HEK293 (cell line): ENCODE measurements around the gene INSYN1.

ENCODE experiments used
- CTCF ChIA-PET: fragments of 350-600 bp; formaldehyde crosslinking; extraction: SDS; loops from one replicate; lab custom pipeline; 2021; ENCODE audit warnings: antibody characterized with exemption; lab: Yijun Ruan, JAX
- POLR2A ChIA-PET: fragments of 300-600 bp; formaldehyde crosslinking; extraction: SDS; loops from one replicate; lab custom pipeline; 2020; ENCODE audit warnings: antibody characterized with exemption, inconsistent platforms; lab: Yijun Ruan, JAX
- H3K27ac ChIP-seq: fragments of 200-500 bp; sonication (Bioruptor generic); 2 replicates; pipeline ENCODE4 v1.5.1; 2014; ENCODE audit warnings: low read depth, low read length, control low read depth, inconsistent platforms; ENCODE audit errors: extremely low read depth
- H3K36me3 ChIP-seq, 2 experiments: fragments of 200-500 bp in 1 of 2; sonication (Bioruptor generic) in 1 of 2; 1 replicate in 1 of 2; 2 replicates in 1 of 2; pipeline ENCODE4 v1.5.1; 2014 to 2017; ENCODE audit warnings: inconsistent platforms in 2 of 2, low read length in 2 of 2; ENCODE audit not compliant: control insufficient read depth in 2 of 2, insufficient read depth in 1 of 2
- H3K4me1 ChIP-seq: fragments of 200-500 bp; sonication (Bioruptor generic); 2 replicates; pipeline ENCODE4 v1.5.1; 2014; ENCODE audit warnings: mild to moderate bottlenecking, low read length, inconsistent platforms; ENCODE audit not compliant: control insufficient read depth, insufficient read depth
- H3K4me3 ChIP-seq: 2 replicates; pipeline ENCODE4 v1.5.1; 2011; ENCODE audit warnings: low read depth, mild to moderate bottlenecking, control low read depth, low read length, moderate library complexity
- H3K9me3 ChIP-seq: fragments of 200-500 bp; sonication (Bioruptor generic); 2 replicates; pipeline ENCODE4 v1.5.1; 2014; ENCODE audit warnings: low read depth, low read length, inconsistent platforms; ENCODE audit not compliant: control insufficient read depth, insufficient read depth
- GLI2 ChIP-seq: fragments of 450-650 bp; formaldehyde crosslinking; IDR thresholded peaks from 2 replicates; pipeline ENCODE4; 2017; ENCODE audit warnings: missing biosample characterization, missing genetic modification characterization, low read depth, borderline replicate concordance
- GLI4 ChIP-seq: fragments of 450-650 bp; formaldehyde crosslinking; IDR thresholded peaks from 2 replicates; pipeline ENCODE4 v1.5.1; 2016; ENCODE audit warnings: missing biosample characterization, missing genetic modification characterization
- GLIS1 ChIP-seq: fragments of 450-650 bp; formaldehyde crosslinking; IDR thresholded peaks from 2 replicates; pipeline ENCODE4 v1.5.1; 2016; ENCODE audit warnings: missing biosample characterization, missing genetic modification characterization
- GLIS2 ChIP-seq: fragments of 450-650 bp; formaldehyde crosslinking; IDR thresholded peaks from 2 replicates; pipeline ENCODE4 v1.5.1; 2016; ENCODE audit warnings: missing biosample characterization, missing genetic modification characterization
- IKZF3 ChIP-seq: fragments of 450-650 bp; IDR thresholded peaks from 2 replicates; pipeline ENCODE4 v1.5.0; 2018; ENCODE audit warnings: missing biosample characterization, mild to moderate bottlenecking, missing genetic modification characterization, moderate library complexity
- KLF7 ChIP-seq: fragments of 450-650 bp; formaldehyde crosslinking; IDR thresholded peaks from 2 replicates; pipeline ENCODE4 v1.5.1; 2016; ENCODE audit warnings: missing biosample characterization, missing genetic modification characterization, borderline replicate concordance
- REPIN1 ChIP-seq: fragments of 450-650 bp; formaldehyde crosslinking; IDR thresholded peaks from 2 replicates; pipeline ENCODE4 v1.5.1; 2017; ENCODE audit warnings: missing biosample characterization, missing genetic modification characterization, low read depth
- REST ChIP-seq: fragments of 450-650 bp; formaldehyde crosslinking; IDR thresholded peaks from 2 replicates; pipeline ENCODE4 v1.5.1; 2016; ENCODE audit warnings: missing biosample characterization, missing genetic modification characterization
- ZBTB6 ChIP-seq: fragments of 450-650 bp; formaldehyde crosslinking; IDR thresholded peaks from 2 replicates; pipeline ENCODE4 v1.5.1; 2017; ENCODE audit warnings: missing biosample characterization, missing genetic modification characterization
- ZBTB7A ChIP-seq: fragments of 450-650 bp; formaldehyde crosslinking; IDR thresholded peaks from 2 replicates; pipeline ENCODE4 v1.5.1; 2016; ENCODE audit warnings: low read depth, missing biosample characterization, missing genetic modification characterization
- ZBTB8A ChIP-seq: fragments of 450-650 bp; formaldehyde crosslinking; IDR thresholded peaks from 2 replicates; pipeline ENCODE4 v1.5.1; 2016; ENCODE audit warnings: missing biosample characterization, missing genetic modification characterization
- ZIC2 ChIP-seq: fragments of 450-650 bp; formaldehyde crosslinking; IDR thresholded peaks from 2 replicates; pipeline ENCODE4 v1.5.1; 2016; ENCODE audit warnings: missing biosample characterization, missing genetic modification characterization
- ZNF138 ChIP-seq: fragments of 450-650 bp; formaldehyde crosslinking; IDR thresholded peaks from 2 replicates; pipeline ENCODE4 v1.5.1; 2016; ENCODE audit warnings: missing biosample characterization, missing genetic modification characterization, borderline replicate concordance
- ZNF157 ChIP-seq: fragments of 450-650 bp; formaldehyde crosslinking; IDR thresholded peaks from 2 replicates; pipeline ENCODE4 v1.5.1; 2016; ENCODE audit warnings: missing biosample characterization, missing genetic modification characterization
- ZNF16 ChIP-seq: fragments of 450-650 bp; formaldehyde crosslinking; IDR thresholded peaks from 2 replicates; pipeline ENCODE4 v1.5.1; 2016; ENCODE audit warnings: low read depth, missing biosample characterization, missing genetic modification characterization
- ZNF239 ChIP-seq: fragments of 450-650 bp; formaldehyde crosslinking; IDR thresholded peaks from 2 replicates; pipeline ENCODE4 v1.5.1; 2016; ENCODE audit warnings: missing biosample characterization, missing genetic modification characterization
- ZNF274 ChIP-seq, 2 experiments: fragments of 200-500 bp in 1 of 2; fragments of 450-650 bp in 1 of 2; sonication (Bioruptor generic) in 1 of 2; formaldehyde crosslinking in 1 of 2; IDR thresholded peaks; 2 replicates each; pipeline versions ENCODE4 v1.5.1 to v1.6.1; 2014 to 2016; ENCODE audit warnings: borderline replicate concordance in 1 of 2, inconsistent platforms in 1 of 2, low read length in 1 of 2, missing biosample characterization in 1 of 2, missing genetic modification characterization in 1 of 2
- ZNF292 ChIP-seq: fragments of 450-650 bp; formaldehyde crosslinking; IDR thresholded peaks from 2 replicates; pipeline ENCODE4 v1.5.1; 2016; ENCODE audit warnings: low read depth, missing biosample characterization, missing genetic modification characterization, borderline replicate concordance
- ZNF302 ChIP-seq: fragments of 450-650 bp; formaldehyde crosslinking; IDR thresholded peaks from 2 replicates; pipeline ENCODE4 v1.5.1; 2016; ENCODE audit warnings: missing biosample characterization, missing genetic modification characterization, low read depth
- ZNF335 ChIP-seq: fragments of 450-650 bp; formaldehyde crosslinking; conservative IDR thresholded peaks from 2 replicates; pipeline ENCODE4 v1.5.1; 2016; ENCODE audit warnings: missing biosample characterization, missing genetic modification characterization
- ZNF362 ChIP-seq: fragments of 450-650 bp; formaldehyde crosslinking; IDR thresholded peaks from 2 replicates; pipeline ENCODE4 v1.5.1; 2016; ENCODE audit warnings: missing biosample characterization, missing genetic modification characterization
- ZNF423 ChIP-seq: fragments of 450-650 bp; formaldehyde crosslinking; IDR thresholded peaks from 2 replicates; pipeline ENCODE4 v1.5.1; 2016; ENCODE audit warnings: missing biosample characterization, missing genetic modification characterization
- ZNF473 ChIP-seq: fragments of 450-650 bp; formaldehyde crosslinking; IDR thresholded peaks from 2 replicates; pipeline ENCODE4 v1.5.1; 2017; ENCODE audit warnings: missing biosample characterization, missing genetic modification characterization
- ZNF521 ChIP-seq: fragments of 450-650 bp; formaldehyde crosslinking; IDR thresholded peaks from 2 replicates; pipeline ENCODE4 v1.5.1; 2017; ENCODE audit warnings: missing biosample characterization, mild to moderate bottlenecking, missing genetic modification characterization
- ZNF623 ChIP-seq: fragments of 450-650 bp; formaldehyde crosslinking; IDR thresholded peaks from 2 replicates; pipeline ENCODE4 v1.5.1; 2016; ENCODE audit warnings: missing biosample characterization, missing genetic modification characterization
- ZNF658 ChIP-seq: fragments of 450-650 bp; formaldehyde crosslinking; IDR thresholded peaks from 2 replicates; pipeline ENCODE4; 2016; ENCODE audit warnings: missing biosample characterization, missing genetic modification characterization
- ZNF660 ChIP-seq: fragments of 450-650 bp; IDR thresholded peaks from 2 replicates; pipeline ENCODE4 v1.5.1; 2018; ENCODE audit warnings: missing biosample characterization, mild to moderate bottlenecking, missing genetic modification characterization
- ZNF791 ChIP-seq: fragments of 450-650 bp; formaldehyde crosslinking; IDR thresholded peaks from 2 replicates; pipeline ENCODE4 v1.5.1; 2016; ENCODE audit warnings: missing biosample characterization, missing genetic modification characterization
- ZXDB ChIP-seq: fragments of 450-650 bp; formaldehyde crosslinking; IDR thresholded peaks from 2 replicates; pipeline ENCODE4 v1.5.1; 2016; ENCODE audit warnings: missing biosample characterization, missing genetic modification characterization

Gene INSYN1

GRCh38 chr15:73727330-73727976 is 25.7 kb downstream of the INSYN1 start:
- no peak overlapping the region for H3K27ac ChIP-seq
- TF ChIP-seq ZIC2 (no peak), ZNF423 (no peak), ZBTB6 (no peak), ZNF239 (tag by site-specific recombination) (no peak), ZNF791 (tag by site-specific recombination) (no peak), ZBTB8A (tag by site-specific recombination) (no peak), ZNF660 (tag by site-specific recombination) (no peak), GLIS2 (no peak), ZNF138 (tag by site-specific recombination) (no peak), ZNF658 (tag by site-specific recombination) (no peak), ZNF274 (IDR thresholded peaks at IDR 0.05; ENCODE audit: low read length) (no peak), ZNF274 (tag by site-specific recombination; IDR thresholded peaks at IDR 0.05; ENCODE audit: borderline replicate concordance) (no peak), ZBTB7A (tag by site-specific recombination) (no peak), ZNF302 (no peak), ZNF157 (tag by site-specific recombination) (no peak), ZNF362 (no peak), KLF7 (no peak), REPIN1 (tag by site-specific recombination) (no peak), ZNF16 (tag by site-specific recombination) (no peak), ZNF623 (tag by site-specific recombination) (no peak), IKZF3 (no peak)
- no peak overlapping the region for H3K4me3 ChIP-seq
- CTCF ChIA-PET: interaction anchor here (0.5 to 4.4 kb wide), 8 partner anchors 10 to 1045 kb away, joined by 3 to 21 read pairs (median 4); no protein-coding TSS in a partner anchor
- no peaks in the 10 kb centered on the region for H3K9me3 ChIP-seq
- no peaks in the 10 kb centered on the region for H3K36me3 ChIP-seq
- POLR2A ChIA-PET: no interaction called here
- no peaks in the 10 kb centered on the region for H3K4me1 ChIP-seq

GRCh38 chr15:73724212-73724611 is 28.9 kb downstream of the INSYN1 start:
- Histone ChIP-seq H3K9me3 (no peaks in the 10 kb centered on the region), H3K4me3 (no peak overlapping the region), H3K27ac (no peak overlapping the region), H3K4me1 (no peaks in the 10 kb centered on the region), H3K36me3 (no peaks in the 10 kb centered on the region)
- POLR2A ChIA-PET: no interaction called here
- CTCF ChIA-PET: interaction anchor here (0.6 to 1.6 kb wide), 2 partner anchors 164 to 1051 kb away, joined by 3 to 6 read pairs; no protein-coding TSS in a partner anchor
- TF ChIP-seq ZNF335 (tag by site-specific recombination): no peak
- no peak for TF ChIP-seq ZNF473
- TF ChIP-seq GLIS1 (tag by site-specific recombination): no peak
- no peak for TF ChIP-seq ZBTB6
- TF ChIP-seq REST (tag by site-specific recombination): no peak
- no peak for TF ChIP-seq ZNF521 (tag by site-specific recombination)
- TF ChIP-seq GLI4 (tag by site-specific recombination): no peak
- no peak for TF ChIP-seq ZNF292 (tag by site-specific recombination)
- TF ChIP-seq ZXDB: no peak
- TF ChIP-seq GLI2 (tag by site-specific recombination): no peak
